HEK293 (cell line): Measurements from ENCODE around the gene SLC2A6.

Experiments
- CTCF ChIA-PET: fragments of 350-600 bp; formaldehyde crosslinking; extraction: SDS; loops from one replicate; lab custom pipeline; 2021; ENCODE audit warnings: antibody characterized with exemption; lab: Yijun Ruan, JAX
- POLR2A ChIA-PET: fragments of 300-600 bp; formaldehyde crosslinking; extraction: SDS; loops from one replicate; lab custom pipeline; 2020; ENCODE audit warnings: antibody characterized with exemption, inconsistent platforms; lab: Yijun Ruan, JAX
- H3K27ac ChIP-seq: fragments of 200-500 bp; sonication (Bioruptor generic); 2 replicates; pipeline ENCODE4 v1.5.1; 2014; ENCODE audit warnings: low read depth, low read length, control low read depth, inconsistent platforms; ENCODE audit errors: extremely low read depth
- H3K36me3 ChIP-seq, 2 experiments: fragments of 200-500 bp in 1 of 2; sonication (Bioruptor generic) in 1 of 2; 1 replicate in 1 of 2; 2 replicates in 1 of 2; pipeline ENCODE4 v1.5.1; 2014 to 2017; ENCODE audit warnings: inconsistent platforms in 2 of 2, low read length in 2 of 2; ENCODE audit not compliant: control insufficient read depth in 2 of 2, insufficient read depth in 1 of 2
- H3K4me1 ChIP-seq: fragments of 200-500 bp; sonication (Bioruptor generic); 2 replicates; pipeline ENCODE4 v1.5.1; 2014; ENCODE audit warnings: mild to moderate bottlenecking, low read length, inconsistent platforms; ENCODE audit not compliant: control insufficient read depth, insufficient read depth
- H3K4me3 ChIP-seq: 2 replicates; pipeline ENCODE4 v1.5.1; 2011; ENCODE audit warnings: low read depth, mild to moderate bottlenecking, control low read depth, low read length, moderate library complexity
- H3K9me3 ChIP-seq: fragments of 200-500 bp; sonication (Bioruptor generic); 2 replicates; pipeline ENCODE4 v1.5.1; 2014; ENCODE audit warnings: low read depth, low read length, inconsistent platforms; ENCODE audit not compliant: control insufficient read depth, insufficient read depth
- CTCF ChIP-seq: fragments of 450-650 bp; formaldehyde crosslinking; IDR thresholded peaks from 2 replicates; pipeline ENCODE4 v1.5.1; 2016; ENCODE audit warnings: missing biosample characterization, missing genetic modification characterization
- EGR2 ChIP-seq: fragments of 450-650 bp; formaldehyde crosslinking; IDR thresholded peaks from 2 replicates; pipeline ENCODE4 v1.5.1; 2016; ENCODE audit warnings: low read depth, missing biosample characterization, missing genetic modification characterization
- HOXA7 ChIP-seq: sonication (generic); formaldehyde crosslinking; IDR thresholded peaks from 2 replicates; pipeline ENCODE4 v1.8.1; 2022; ENCODE audit warnings: missing genetic modification reagents, borderline replicate concordance
- KLF17 ChIP-seq: fragments of 450-650 bp; formaldehyde crosslinking; IDR thresholded peaks from 2 replicates; pipeline ENCODE4 v1.5.1; 2016; ENCODE audit warnings: missing biosample characterization, missing genetic modification characterization
- PRDM10 ChIP-seq: fragments of 450-650 bp; formaldehyde crosslinking; IDR thresholded peaks from 2 replicates; pipeline ENCODE4 v1.5.1; 2016; ENCODE audit warnings: missing biosample characterization, missing genetic modification characterization
- ZBTB17 ChIP-seq: fragments of 450-650 bp; formaldehyde crosslinking; IDR thresholded peaks from 2 replicates; pipeline ENCODE4 v1.5.1; 2016; ENCODE audit warnings: missing biosample characterization, missing genetic modification characterization
- ZFHX2 ChIP-seq: fragments of 450-650 bp; formaldehyde crosslinking; conservative IDR thresholded peaks from 2 replicates; pipeline ENCODE4 v1.5.1; 2016; ENCODE audit warnings: missing biosample characterization, missing genetic modification characterization
- ZNF10 ChIP-seq: fragments of 450-650 bp; formaldehyde crosslinking; IDR thresholded peaks from 2 replicates; pipeline ENCODE4 v1.5.1; 2017; ENCODE audit warnings: missing biosample characterization, missing genetic modification characterization
- ZNF211 ChIP-seq: fragments of 450-650 bp; formaldehyde crosslinking; IDR thresholded peaks from 2 replicates; pipeline ENCODE4 v1.5.1; 2016; ENCODE audit warnings: low read depth, missing biosample characterization, missing genetic modification characterization
- ZNF274 ChIP-seq, 2 experiments: fragments of 200-500 bp in 1 of 2; fragments of 450-650 bp in 1 of 2; sonication (Bioruptor generic) in 1 of 2; formaldehyde crosslinking in 1 of 2; IDR thresholded peaks; 2 replicates each; pipeline versions ENCODE4 v1.5.1 to v1.6.1; 2014 to 2016; ENCODE audit warnings: borderline replicate concordance in 1 of 2, inconsistent platforms in 1 of 2, low read length in 1 of 2, missing biosample characterization in 1 of 2, missing genetic modification characterization in 1 of 2
- ZNF335 ChIP-seq: fragments of 450-650 bp; formaldehyde crosslinking; conservative IDR thresholded peaks from 2 replicates; pipeline ENCODE4 v1.5.1; 2016; ENCODE audit warnings: missing biosample characterization, missing genetic modification characterization
- ZNF76 ChIP-seq: fragments of 450-650 bp; formaldehyde crosslinking; IDR thresholded peaks from 2 replicates; pipeline ENCODE4; 2016; ENCODE audit warnings: low read depth, missing biosample characterization, missing genetic modification characterization, borderline replicate concordance

Gene SLC2A6

GRCh38 chr9:133421615-133422542, 57.0 kb downstream of the SLC2A6 start, which contains the start of gene ADAMTS13:
Gene ADAMTS13, plus strand, starts transcription at chr9:133422367. Its CDS starts 77 bp downstream, at chr9:133422444.
- ChIA-PET CTCF (interaction anchor here (0.6 to 1.2 kb wide), 5 partner anchors 36 to 240 kb away, joined by 3 to 5 read pairs (median 3); no protein-coding TSS in a partner anchor), POLR2A (interaction anchor here (1.9 kb wide), 1 partner anchor 38 kb away, joined by 8 read pairs; the partner anchor contains the start of gene CACFD1)
- Histone ChIP-seq H3K4me1 (no peaks in the 10 kb centered on the region), H3K4me3 (no peak within 1 kb of the TSS), H3K36me3 (peaks cover 0 to 10% of the 10 kb centered on the region in 2 experiments; a peak in 1 of 3 replicates), H3K27ac (no peak within 1 kb of the TSS), H3K9me3 (no peaks in the 10 kb centered on the region)
- TF ChIP-seq CTCF (tag by site-specific recombination) (peak; percentile 50), ZNF76 (tag by site-specific recombination) (no peak), ZNF335 (tag by site-specific recombination) (0 out of 2 replicates have a peak, but pooled peaks have one; percentile 31), PRDM10 (tag by site-specific recombination) (peak; percentile 43; the same call in 1 of the 2 replicates), KLF17 (tag by site-specific recombination) (no peak), ZBTB17 (tag by site-specific recombination) (peak; percentile 79; the same call in 1 of the 2 replicates), ZNF211 (no peak), ZNF274 (IDR thresholded peaks at IDR 0.05; ENCODE audit: low read length) (no peak), ZNF274 (tag by site-specific recombination; IDR thresholded peaks at IDR 0.05; ENCODE audit: borderline replicate concordance) (no peak), ZFHX2 (tag by site-specific recombination) (peak; percentile 82), EGR2 (peak; percentile 85), ZNF10 (tag by site-specific recombination) (peak; percentile 97), HOXA7 (no peak)
